ENCODE results near the gene ATG7.

The ATG7 gene

DNA sequence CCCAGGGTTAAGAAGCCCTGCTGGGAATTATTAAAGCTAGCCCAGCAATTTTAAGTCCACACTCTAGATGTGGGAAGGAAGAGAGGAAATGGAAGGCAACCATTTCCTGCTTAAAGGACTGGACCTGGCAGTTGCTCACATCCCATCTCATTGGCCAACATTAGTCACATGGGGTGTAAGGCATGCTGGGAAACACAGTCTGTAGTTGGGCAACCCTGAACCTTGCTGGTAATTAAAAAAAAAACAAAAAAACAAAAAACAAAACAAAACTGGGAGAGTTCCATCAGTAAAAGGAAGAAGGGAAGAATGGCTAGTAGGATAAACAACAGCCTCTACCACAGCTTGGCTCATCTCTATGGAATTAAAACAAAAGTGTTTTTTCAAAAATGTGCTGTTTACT, 235.5 kb downstream of the ATG7 start:
- ATAC-seq = no peak
- TF ChIP-seq ARNTL (CRISPR knock-in tag; IDR thresholded peaks at IDR 0.05; ENCODE audit: borderline replicate concordance, low read depth) (no peak), GLIS3 (CRISPR knock-in tag; IDR thresholded peaks at IDR 0.05) (no peak), SNAI2 (CRISPR knock-in tag; IDR thresholded peaks at IDR 0.05) (no peak), TCF4 (CRISPR knock-in tag; IDR thresholded peaks at IDR 0.05; ENCODE audit: borderline replicate concordance) (no peak), TOX (CRISPR knock-in tag; IDR thresholded peaks at IDR 0.05; ENCODE audit: borderline replicate concordance) (no peak), PPARA (CRISPR knock-in tag; IDR thresholded peaks at IDR 0.05; ENCODE audit: borderline replicate concordance) (no peak), ZC3H10 (CRISPR knock-in tag; IDR thresholded peaks at IDR 0.05) (no peak), ZFP3 (CRISPR knock-in tag; IDR thresholded peaks at IDR 0.05) (no peak)
- TF ChIP-seq, protein P1, sequence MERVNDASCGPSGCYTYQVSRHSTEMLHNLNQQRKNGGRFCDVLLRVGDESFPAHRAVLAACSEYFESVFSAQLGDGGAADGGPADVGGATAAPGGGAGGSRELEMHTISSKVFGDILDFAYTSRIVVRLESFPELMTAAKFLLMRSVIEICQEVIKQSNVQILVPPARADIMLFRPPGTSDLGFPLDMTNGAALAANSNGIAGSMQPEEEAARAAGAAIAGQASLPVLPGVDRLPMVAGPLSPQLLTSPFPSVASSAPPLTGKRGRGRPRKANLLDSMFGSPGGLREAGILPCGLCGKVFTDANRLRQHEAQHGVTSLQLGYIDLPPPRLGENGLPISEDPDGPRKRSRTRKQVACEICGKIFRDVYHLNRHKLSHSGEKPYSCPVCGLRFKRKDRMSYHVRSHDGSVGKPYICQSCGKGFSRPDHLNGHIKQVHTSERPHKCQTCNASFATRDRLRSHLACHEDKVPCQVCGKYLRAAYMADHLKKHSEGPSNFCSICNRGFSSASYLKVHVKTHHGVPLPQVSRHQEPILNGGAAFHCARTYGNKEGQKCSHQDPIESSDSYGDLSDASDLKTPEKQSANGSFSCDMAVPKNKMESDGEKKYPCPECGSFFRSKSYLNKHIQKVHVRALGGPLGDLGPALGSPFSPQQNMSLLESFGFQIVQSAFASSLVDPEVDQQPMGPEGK (CRISPR knock-in tag; IDR thresholded peaks at IDR 0.05; ENCODE audit: borderline replicate concordance) = no peak
- TF ChIP-seq, protein P2, sequence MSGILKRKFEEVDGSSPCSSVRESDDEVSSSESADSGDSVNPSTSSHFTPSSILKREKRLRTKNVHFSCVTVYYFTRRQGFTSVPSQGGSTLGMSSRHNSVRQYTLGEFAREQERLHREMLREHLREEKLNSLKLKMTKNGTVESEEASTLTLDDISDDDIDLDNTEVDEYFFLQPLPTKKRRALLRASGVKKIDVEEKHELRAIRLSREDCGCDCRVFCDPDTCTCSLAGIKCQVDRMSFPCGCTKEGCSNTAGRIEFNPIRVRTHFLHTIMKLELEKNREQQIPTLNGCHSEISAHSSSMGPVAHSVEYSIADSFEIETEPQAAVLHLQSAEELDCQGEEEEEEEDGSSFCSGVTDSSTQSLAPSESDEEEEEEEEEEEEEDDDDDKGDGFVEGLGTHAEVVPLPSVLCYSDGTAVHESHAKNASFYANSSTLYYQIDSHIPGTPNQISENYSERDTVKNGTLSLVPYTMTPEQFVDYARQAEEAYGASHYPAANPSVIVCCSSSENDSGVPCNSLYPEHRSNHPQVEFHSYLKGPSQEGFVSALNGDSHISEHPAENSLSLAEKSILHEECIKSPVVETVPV (CRISPR knock-in tag; IDR thresholded peaks at IDR 0.05) = no peak

DNA sequence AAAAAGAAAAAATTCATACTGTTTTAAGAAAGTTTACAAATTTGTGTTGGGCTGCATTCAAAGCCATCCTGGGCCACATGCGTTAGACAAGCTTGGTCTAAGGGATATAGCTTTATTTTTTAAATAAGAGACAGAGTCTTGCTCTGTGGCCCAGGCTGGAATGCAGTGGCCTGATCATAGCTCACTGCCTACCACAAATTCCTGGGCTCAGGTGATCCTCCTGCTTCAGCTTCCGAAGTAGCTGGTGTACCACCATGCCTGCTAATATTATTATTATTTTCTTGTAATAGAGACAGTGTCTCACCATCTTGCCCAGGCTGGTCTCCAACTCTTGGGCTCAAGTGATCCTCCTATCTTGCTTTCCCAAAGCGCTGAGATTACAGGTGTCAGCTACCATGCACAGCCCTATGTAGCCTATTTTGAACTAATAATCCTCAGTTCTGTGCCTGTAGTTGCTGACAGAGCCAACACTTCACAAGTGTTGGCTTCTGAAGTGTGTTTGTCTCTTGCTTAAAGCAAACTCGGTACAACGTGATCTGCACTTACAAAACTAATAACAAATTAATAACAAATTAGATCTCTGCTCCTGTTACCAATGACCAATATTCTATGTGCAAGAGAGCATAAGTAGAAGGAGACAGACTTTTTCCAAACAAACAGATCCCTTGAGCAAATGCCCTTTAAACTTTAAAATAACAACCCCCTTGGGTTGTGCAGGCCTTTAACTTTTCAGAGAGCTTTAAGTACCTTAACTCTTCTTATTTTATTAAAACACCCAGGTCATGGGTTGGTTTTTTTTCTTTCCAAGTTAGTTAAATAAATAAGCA, 236.4 kb downstream of the ATG7 start:
- no peak for TF ChIP-seq RARB (CRISPR knock-in tag; IDR thresholded peaks at IDR 0.05)
- 0 out of 2 replicates have a peak, but pooled peaks have one; percentile 13 for TF ChIP-seq ZFP3 (CRISPR knock-in tag; IDR thresholded peaks at IDR 0.05)
- ATAC-seq = no peak; the same call in 1 of the 3 replicates

DNA sequence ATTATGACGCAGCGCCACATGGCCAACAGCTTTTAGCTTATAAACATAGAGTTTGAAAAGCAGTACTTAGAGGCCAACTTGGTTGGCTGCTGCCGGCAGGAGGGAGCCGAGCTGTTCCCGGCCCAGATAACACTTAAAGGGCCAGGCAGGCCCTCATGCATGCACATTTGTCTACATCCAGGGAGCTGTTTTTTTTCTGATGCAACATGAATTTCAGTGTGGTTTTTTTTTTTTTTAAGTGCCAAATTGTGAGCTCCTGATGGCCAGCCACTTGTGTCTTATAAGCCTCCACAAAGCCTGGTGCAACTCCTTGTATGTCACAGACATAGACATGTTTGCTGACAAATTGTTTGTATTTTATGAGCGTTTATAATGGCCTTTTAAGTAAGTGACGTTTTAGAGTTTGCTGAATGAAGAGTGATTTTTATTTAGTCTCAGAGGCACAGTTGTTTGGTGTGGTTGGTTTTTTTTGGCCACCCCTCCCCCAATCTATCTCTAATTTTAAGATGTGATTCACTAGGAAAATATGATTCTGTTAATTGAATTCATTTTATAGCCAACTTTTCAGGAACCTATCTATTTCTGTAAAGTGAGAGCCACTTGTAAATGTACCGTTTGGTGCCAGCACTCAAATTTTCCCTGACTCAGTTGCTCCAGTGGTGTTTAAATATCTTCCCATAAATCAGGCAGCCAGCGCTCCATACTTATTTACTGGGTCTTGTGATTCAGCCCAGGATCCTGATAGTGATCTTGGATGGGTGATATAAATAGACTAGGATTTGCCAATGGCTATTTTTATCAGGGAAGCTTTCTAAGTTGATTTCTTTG, 237.2 kb downstream of the ATG7 start:
- peak; percentile 95 for ATAC-seq
- TF ChIP-seq TCF4 (CRISPR knock-in tag; IDR thresholded peaks at IDR 0.05; ENCODE audit: borderline replicate concordance) (peak; percentile 49; the same call in 1 of the 2 replicates), ISL1 (CRISPR knock-in tag; IDR thresholded peaks at IDR 0.05) (peak; percentile 55)
- TF ChIP-seq, protein P2 (CRISPR knock-in tag; IDR thresholded peaks at IDR 0.05) = no peak

DNA sequence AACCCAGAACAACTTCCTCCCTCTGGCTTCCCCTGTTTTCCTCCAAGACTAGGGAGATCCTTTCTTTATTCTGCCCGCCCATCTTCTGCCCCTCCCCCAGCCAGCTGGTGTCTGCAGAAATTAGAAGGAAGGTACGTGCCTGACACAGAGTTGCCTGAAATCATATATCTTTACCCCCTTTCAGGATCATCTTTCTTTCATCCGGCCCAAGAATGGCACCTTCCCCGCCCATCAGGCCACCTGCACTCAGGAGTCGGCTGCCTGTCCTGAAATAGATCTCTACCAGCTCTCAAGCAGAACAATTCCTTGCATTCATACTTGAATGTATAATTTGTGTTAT, 237.8 kb downstream of the ATG7 start:
- ATAC-seq = peak; percentile 8
- TF ChIP-seq ZFP30 (CRISPR knock-in tag; IDR thresholded peaks at IDR 0.05) (no peak), ZNF8 (CRISPR knock-in tag; IDR thresholded peaks at IDR 0.05) (no peak), ISL1 (CRISPR knock-in tag; IDR thresholded peaks at IDR 0.05) (no peak), TCF4 (CRISPR knock-in tag; IDR thresholded peaks at IDR 0.05; ENCODE audit: borderline replicate concordance) (no peak), ARNTL (CRISPR knock-in tag; IDR thresholded peaks at IDR 0.05; ENCODE audit: borderline replicate concordance, low read depth) (no peak), ZNF565 (CRISPR knock-in tag; conservative IDR thresholded peaks at IDR 0.05; ENCODE audit: low read depth) (no peak), ZC3H10 (CRISPR knock-in tag; IDR thresholded peaks at IDR 0.05) (no peak), CSDC2 (CRISPR knock-in tag; IDR thresholded peaks at IDR 0.05) (no peak), PPARA (CRISPR knock-in tag; IDR thresholded peaks at IDR 0.05; ENCODE audit: borderline replicate concordance) (no peak), ZNF70 (CRISPR knock-in tag; IDR thresholded peaks at IDR 0.05) (no peak), GLIS3 (CRISPR knock-in tag; IDR thresholded peaks at IDR 0.05) (no peak), ZFP3 (CRISPR knock-in tag; IDR thresholded peaks at IDR 0.05) (no peak), SNAI2 (CRISPR knock-in tag; IDR thresholded peaks at IDR 0.05) (no peak)
- TF ChIP-seq, protein P1 (CRISPR knock-in tag; IDR thresholded peaks at IDR 0.05; ENCODE audit: borderline replicate concordance) = no peak
- TF ChIP-seq, protein P2 (CRISPR knock-in tag; IDR thresholded peaks at IDR 0.05) = no peak
- TF ChIP-seq, protein P3, sequence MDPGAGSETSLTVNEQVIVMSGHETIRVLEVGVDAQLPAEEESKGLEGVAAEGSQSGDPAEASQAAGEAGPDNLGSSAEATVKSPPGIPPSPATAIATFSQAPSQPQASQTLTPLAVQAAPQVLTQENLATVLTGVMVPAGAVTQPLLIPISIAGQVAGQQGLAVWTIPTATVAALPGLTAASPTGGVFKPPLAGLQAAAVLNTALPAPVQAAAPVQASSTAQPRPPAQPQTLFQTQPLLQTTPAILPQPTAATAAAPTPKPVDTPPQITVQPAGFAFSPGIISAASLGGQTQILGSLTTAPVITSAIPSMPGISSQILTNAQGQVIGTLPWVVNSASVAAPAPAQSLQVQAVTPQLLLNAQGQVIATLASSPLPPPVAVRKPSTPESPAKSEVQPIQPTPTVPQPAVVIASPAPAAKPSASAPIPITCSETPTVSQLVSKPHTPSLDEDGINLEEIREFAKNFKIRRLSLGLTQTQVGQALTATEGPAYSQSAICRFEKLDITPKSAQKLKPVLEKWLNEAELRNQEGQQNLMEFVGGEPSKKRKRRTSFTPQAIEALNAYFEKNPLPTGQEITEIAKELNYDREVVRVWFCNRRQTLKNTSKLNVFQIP (CRISPR knock-in tag; IDR thresholded peaks at IDR 0.05; ENCODE audit: borderline replicate concordance, low read depth) = no peak
